H1 (cell line): ENCODE data around the gene PFKFB1.

Source experiments
- CHD2 ChIP-seq: IDR thresholded peaks from 2 replicates; pipeline ENCODE4 v1.6.1; 2012; ENCODE audit warnings: low read length, improper control_type of control experiment
- CHD7 ChIP-seq: fragments of 300-600 bp; sonication (generic); IDR thresholded peaks from 2 replicates; pipeline ENCODE4 v1.7.1; 2012; ENCODE audit warnings: low read length, moderate library complexity, mild to moderate bottlenecking, inconsistent platforms; ENCODE audit not compliant: insufficient replicate concordance
- CREB1 ChIP-seq: IDR thresholded peaks from 2 replicates; pipeline ENCODE4 v1.6.1; 2012; ENCODE audit warnings: inconsistent platforms
- CTCF ChIP-seq, 3 experiments: IDR thresholded peaks; 1 replicate in 2 of 3; 2 replicates in 1 of 3; pipeline versions ENCODE4 v1.5.1 to v1.6.1; 2011; ENCODE audit warnings: low read length in 3 of 3, mild to moderate bottlenecking in 3 of 3, inconsistent platforms in 2 of 3, low read depth in 1 of 3, moderate library complexity in 1 of 3; ENCODE audit not compliant: insufficient read depth in 1 of 3; ENCODE audit errors: control extremely low read depth in 1 of 3
- EP300 ChIP-seq, 2 experiments: IDR thresholded peaks; 1 replicate in 1 of 2; 2 replicates in 1 of 2; pipeline ENCODE4 v1.6.1; 2011 to 2012; ENCODE audit warnings: low read depth in 2 of 2, low read length in 2 of 2, mild to moderate bottlenecking in 2 of 2, borderline replicate concordance in 1 of 2, inconsistent platforms in 1 of 2, moderate library complexity in 1 of 2
- JUN ChIP-seq: IDR thresholded peaks from 2 replicates; pipeline ENCODE4 v1.6.1; 2011; ENCODE audit warnings: low read depth, mild to moderate bottlenecking, improper control_type of control experiment, low read length
- RAD21 ChIP-seq, 2 experiments: IDR thresholded peaks in 1 of 2; conservative IDR thresholded peaks in 1 of 2; 2 replicates each; pipeline ENCODE4 v1.6.1; 2011; ENCODE audit warnings: low read depth in 2 of 2, low read length in 2 of 2, improper control_type of control experiment in 1 of 2, inconsistent platforms in 1 of 2, mild to moderate bottlenecking in 1 of 2, moderate library complexity in 1 of 2

GRCh38 chrX:55028611-55029010 is 34.6 kb upstream of the PFKFB1 start:
- TF ChIP-seq RAD21 (IDR thresholded peaks at IDR 0.05 in 1 of 2, conservative IDR thresholded peaks at IDR 0.05 in 1 of 2; ENCODE audit: low read depth in 2 of 2, low read length in 2 of 2) (no peak), CHD2 (no peak), CTCF (IDR thresholded peaks at IDR 0.05; ENCODE audit: control extremely low read depth in 1 of 3, insufficient read depth in 1 of 3, low read depth in 1 of 3, low read length in 3 of 3) (no peak), EP300 (IDR thresholded peaks at IDR 0.05; ENCODE audit: borderline replicate concordance in 1 of 2, low read depth in 2 of 2, low read length in 2 of 2) (no peak), CHD7 (no peak), JUN (no peak), CREB1 (no peak)
